Measurements from ENCODE around the gene THRAP3.
"Not testable (repeated sequence)": the region's sequence is repeated elsewhere in the genome, so short reads cannot be mapped to it uniquely, and the experiment has no call there.

DNA sequence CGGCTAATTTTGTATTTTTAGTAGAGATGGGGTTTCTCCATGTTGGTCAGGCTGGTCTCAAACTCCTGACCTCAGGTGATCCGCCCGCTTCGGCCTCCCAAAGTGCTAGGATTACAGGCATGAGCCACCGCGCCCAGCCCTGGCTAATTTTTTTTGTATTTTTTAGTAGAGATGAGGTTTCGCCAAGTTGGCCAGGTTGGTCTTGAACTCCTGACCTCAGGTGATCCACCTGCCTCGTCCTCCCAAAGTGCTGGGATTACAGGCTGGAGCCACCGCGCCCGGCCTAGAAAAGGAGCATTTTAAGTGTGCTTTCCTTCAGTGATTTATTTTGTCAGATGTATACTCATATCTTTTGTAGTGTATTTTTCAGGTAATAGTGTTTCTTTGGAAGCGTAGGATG is 6.0 kb downstream of the THRAP3 start:
- not testable (repeated sequence) for TF ChIP-seq POLR2A (IDR thresholded peaks at IDR 0.05)
- TF ChIP-seq, protein P1, sequence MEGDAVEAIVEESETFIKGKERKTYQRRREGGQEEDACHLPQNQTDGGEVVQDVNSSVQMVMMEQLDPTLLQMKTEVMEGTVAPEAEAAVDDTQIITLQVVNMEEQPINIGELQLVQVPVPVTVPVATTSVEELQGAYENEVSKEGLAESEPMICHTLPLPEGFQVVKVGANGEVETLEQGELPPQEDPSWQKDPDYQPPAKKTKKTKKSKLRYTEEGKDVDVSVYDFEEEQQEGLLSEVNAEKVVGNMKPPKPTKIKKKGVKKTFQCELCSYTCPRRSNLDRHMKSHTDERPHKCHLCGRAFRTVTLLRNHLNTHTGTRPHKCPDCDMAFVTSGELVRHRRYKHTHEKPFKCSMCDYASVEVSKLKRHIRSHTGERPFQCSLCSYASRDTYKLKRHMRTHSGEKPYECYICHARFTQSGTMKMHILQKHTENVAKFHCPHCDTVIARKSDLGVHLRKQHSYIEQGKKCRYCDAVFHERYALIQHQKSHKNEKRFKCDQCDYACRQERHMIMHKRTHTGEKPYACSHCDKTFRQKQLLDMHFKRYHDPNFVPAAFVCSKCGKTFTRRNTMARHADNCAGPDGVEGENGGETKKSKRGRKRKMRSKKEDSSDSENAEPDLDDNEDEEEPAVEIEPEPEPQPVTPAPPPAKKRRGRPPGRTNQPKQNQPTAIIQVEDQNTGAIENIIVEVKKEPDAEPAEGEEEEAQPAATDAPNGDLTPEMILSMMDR (IDR thresholded peaks at IDR 0.05), result not testable (repeated sequence)

Measured in body of pancreas (tissue), 4 donors.